ENCODE data around the gene GRHL3. TPM values are rescaled to one million over a fixed set of nuclear protein-coding genes. Genes with fewer than 3 reads are reported as not detected.

The GRHL3 gene
- total RNA-seq, 1 experiment from 2014 or later, result not detected

DNA sequence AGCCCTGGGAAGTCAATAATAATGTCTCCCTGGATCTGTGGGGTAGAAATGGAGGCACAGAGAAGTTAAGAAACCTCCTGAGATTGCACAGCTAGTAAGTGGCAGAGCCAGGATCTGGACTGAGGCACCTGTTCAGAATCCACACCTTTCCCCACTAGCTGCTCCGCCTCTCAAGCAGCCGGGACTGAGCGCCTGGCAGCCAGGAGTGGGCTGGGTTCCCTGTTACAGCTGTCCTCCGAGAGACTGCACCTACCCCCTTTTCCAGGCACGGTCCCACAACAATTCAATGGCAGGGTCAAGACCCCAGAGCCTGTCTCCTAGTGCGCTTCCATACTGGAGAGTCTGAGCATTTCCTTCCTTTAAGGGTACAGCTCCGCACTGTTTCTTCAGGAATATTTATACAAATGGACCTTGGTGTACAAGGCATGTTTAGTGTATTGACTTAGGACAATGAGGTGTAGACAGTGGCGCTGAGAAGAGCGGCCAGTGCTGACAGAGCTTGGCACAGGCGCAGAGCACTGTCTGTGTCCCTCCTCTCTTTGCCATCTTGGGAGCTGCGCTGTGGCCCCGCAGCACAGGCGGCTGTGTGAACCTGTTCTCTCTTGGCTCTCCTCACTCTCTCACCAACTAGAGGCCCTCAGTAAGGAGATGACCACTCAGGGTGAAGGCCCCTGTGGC, 24.4 kb downstream of the GRHL3 start:
- DNase-seq (ENCODE audit: low spot score), result no peak

DNA sequence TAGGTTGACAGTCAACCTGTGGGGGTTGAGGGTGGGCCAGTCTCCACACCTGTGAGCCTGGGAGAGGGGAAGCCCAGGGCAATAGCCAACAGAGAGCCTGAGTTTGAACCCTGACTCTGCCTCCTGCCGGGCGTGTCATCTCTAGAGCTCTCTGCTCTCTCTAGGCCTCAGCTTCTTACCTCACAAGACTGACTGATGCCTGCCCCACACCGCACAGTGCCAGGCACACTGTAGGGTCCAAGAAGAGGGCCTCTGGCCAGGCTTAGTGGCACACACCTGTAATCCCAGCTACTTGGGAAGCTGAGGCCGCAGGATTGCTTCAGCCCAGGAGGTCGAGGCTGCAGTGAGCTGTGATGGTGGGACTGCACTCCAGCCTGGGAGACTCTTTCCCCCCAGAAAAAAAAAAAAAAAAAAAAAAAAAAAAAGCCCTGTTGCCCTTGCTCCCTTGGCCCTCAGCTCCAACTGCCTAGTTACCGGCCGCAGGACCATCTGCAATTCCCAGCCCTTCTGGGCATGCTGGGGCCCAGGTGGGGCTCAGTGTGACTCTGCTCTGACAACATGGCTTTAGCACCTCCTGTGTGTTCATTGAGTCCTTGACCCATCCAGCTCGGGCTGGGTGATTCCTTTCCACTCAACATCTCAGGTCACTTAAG, 25.1 kb downstream of the GRHL3 start:
- no peak for DNase-seq (ENCODE audit: low spot score)

DNA sequence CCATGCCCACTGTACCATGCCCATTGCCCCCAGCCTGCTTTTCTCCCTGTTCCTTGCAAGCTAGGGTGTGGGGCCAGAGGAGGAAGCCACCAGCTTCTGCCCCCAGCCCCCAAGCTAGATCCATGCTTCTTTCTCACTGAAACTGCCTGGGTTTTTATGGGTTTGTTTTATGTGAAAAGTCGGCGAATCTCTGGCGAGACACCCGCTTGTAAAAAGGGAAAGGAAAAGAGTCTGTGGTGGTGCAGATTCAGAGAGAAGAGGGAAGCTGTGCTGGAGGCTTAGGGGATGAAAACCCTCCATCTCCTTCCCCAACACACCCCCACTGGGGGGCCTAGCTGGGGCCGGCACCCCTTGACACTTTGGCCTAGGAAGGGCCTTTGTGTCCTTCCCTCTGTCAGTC, 26.2 kb downstream of the GRHL3 start:
- DNase-seq (ENCODE audit: low spot score), result no peak

DNA sequence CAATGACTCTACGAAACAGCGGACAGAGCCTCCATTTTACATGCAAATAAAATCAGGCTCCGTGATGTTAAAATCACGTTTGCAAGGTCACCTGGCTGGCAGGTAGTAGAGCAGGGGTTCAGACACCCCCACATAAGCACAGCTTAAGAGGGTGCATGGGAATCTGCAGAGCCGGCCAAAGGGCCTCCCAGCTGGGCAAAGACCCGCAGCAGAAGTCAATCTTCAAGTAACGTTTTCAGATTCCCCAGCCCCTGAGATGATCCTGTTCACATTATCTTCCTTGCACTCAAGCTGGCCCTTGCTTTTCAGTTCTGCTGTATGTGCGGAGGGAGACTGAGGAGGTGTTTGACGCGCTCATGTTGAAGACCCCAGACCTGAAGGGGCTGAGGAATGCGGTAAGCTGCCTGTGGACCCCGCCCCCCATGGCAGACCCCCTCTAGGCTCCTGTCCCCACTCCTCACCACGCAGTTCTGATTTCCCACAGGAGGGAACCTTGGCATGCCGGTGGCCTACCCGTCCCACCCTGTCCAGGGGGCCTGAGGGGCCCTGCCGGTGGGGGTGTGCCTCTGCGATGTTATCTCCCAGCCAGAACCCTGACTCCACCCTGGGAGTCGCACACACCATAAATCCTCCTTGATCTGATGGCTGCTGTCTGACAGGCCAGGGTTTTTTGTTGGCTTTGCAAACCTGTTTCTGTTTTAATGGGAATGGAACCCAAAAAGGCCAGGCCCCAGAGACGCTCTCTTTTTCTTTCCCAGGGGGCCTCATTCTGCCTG, 28.2 kb downstream of the GRHL3 start:
- no peak for DNase-seq (ENCODE audit: low spot score)

DNA sequence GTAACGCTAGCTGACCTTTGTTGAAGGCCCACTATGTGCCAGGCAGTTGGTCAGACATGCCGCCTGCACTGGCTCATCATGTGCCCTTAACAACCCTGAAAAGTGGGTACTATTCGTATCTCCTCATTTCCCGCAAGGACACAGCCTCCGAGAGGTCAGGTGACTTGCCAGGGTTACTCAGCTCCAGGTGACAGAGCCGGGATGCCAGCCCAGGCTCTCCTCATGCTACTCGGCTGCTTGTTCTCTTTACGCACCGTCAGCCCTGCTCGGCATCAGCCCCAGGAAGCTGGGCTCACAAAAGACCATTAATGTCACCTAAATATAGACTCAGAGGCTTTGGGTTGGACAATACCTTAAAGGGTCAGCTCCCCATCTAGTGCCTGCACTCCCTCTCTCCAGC, 29.0 kb downstream of the GRHL3 start:
- no peak for DNase-seq (ENCODE audit: low spot score)

DNA sequence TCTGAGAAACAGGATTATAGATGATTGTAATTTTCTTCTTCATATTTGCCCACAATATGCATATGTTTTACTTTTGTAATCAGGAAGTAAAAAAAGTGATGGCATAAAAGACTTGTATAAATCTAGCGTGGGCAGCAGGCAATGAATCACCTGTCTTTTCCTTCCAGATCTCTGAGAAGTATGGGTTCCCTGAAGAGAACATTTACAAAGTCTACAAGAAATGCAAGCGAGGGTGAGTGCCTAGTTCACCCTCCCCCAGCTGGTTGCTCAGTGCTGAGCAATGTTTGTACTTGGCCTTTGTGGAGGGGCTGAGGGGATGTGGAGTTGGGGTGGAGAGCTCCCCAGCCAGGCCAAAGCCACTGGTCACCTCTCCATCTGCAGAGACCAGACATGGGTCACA, 30.7 kb downstream of the GRHL3 start:
- no peak for DNase-seq (ENCODE audit: low spot score)

DNA sequence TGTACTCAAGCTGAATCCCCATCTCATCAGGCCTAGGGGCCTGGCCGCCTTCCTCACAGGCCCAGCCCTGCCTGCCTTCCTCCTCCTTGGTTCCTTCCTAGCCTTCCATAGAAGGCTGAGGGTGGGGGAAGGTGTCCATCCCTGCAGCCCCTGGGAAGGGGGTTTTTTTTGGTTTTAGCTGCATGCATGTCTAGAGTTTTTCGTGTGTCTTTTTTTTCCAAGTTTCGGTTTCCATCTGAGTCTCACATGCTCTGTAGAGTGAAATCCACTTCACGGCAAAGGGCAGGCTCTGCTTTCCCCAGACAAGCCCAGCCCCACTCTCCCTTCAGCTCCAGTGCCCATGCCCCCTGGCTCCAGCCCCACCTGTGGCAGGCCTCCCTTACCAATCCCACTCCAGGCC, 32.1 kb downstream of the GRHL3 start:
- no peak for DNase-seq (ENCODE audit: low spot score)

DNA sequence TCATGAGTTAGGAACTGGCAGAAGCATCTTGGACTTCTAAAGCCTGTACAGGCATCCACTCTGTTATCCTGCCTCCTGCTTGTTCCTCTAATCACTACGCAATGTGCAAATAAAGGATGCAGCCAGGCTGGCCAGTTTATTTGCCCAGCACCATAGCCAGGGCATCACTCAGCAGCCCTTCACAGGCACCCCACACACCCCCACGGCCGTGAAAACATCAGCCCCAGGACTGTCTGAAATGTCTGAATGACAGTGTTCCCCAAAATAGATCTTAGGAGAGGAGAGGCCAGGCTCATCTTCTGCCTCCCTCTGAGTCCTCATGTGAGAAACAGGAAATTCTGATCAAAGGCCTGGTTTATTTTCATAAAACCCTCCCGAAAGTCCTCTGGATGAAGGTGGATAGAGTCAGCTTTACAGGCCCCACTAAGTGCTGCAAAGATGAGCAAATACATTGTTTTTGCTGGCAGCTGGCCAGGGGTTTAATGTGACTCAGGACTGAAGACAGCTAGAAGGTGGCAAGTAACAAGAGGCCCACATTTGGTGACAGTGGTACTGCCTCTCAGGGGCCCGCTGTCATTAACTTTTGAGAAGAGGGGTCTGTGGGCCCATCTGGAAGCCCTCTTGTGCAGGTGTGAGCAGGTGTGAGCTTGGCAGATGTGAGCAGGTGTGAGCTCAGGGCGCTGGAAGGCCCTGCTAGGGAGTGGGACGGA, 32.9 kb downstream of the GRHL3 start:
- DNase-seq (ENCODE audit: low spot score), result no peak

DNA sequence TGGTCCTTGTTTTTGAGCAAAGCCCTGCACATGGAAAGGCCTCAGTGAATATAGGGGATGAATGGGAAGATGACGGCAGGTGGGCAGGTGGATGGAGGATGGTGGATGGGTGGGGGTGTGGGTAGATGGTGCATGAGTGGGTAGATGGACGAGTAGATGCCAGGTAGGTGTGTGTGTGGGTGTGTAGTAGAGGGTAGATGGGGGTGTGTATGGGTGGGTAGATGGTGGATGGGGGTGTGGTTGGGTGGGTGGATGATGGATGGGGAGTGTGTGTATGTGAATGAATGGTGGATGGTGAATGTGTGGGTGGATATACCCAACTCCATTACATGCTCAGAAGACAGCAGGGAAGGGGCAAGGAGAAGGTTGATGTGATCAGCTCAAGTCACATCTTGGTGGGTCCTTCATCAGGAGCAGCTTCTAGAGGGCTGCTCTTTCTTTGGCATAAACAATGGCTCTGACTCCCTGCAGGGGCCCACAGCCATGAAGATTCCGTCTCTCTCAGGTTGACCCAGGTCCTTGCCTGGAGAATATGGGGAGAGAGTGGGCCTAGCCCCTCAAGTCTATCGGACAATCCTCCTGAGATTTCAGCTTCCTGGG, 34.2 kb downstream of the GRHL3 start:
- no peak for DNase-seq (ENCODE audit: low spot score)

DNA sequence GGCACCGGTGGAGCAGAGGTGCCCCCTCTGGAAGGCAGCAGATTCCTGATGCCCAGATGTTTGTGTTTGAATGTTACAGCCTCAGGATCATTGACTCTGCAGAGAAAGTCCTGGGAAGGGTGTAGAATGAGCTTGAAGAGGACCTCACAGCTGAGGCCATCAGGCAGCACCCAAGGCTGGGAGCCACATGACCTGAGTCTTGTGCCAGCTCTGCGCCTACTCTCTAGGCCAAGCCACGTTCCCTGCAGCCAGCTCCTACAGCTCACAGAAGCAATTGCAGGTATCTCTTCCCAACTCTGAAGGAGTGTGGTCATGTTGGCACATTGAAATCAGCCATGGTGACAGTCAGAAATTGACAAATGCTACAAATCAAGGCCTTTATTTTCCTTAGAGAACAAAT, 36.3 kb downstream of the GRHL3 start:
- DNase-seq (ENCODE audit: low spot score), result no peak

DNA sequence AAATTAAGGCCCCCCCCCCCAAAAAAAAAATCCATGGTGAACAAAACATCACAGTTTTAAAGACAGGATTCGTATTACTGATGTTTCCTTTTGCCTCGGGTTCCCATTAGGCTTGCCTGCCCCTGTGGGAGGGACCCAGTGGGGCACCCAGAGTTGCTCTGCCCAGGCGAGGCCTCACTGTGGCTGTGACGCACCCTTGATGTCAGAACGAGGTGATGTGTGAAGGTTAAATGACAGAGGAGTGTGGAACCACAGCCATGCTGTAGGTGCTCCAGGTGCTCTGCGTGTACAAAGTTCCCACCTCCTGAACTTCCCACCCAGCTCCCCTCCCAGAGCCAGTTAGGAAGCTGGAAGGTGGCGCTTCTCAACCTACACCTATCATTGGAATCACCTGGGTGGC, 37.9 kb downstream of the GRHL3 start:
- no peak for DNase-seq (ENCODE audit: low spot score)

DNA sequence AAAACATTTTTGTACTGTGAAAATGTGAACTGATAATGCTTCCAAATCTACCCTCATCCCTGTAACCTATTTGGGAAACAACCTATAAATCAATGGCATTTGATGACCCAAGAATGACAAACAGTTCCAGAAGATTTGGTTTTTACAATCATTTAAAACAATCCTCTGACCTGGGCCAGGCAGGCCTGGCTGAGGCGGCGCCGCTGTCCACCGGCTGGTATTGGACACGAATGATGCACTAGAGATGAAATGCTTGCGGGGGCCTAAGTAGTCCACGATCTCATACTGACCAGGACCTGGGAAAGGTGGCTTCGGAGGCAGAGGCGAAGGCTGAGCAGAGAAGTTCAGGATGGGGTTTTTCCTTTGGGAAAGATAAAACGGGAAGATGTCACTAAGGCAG, 41.5 kb downstream of the GRHL3 start:
- no peak for DNase-seq (ENCODE audit: low spot score)

DNA sequence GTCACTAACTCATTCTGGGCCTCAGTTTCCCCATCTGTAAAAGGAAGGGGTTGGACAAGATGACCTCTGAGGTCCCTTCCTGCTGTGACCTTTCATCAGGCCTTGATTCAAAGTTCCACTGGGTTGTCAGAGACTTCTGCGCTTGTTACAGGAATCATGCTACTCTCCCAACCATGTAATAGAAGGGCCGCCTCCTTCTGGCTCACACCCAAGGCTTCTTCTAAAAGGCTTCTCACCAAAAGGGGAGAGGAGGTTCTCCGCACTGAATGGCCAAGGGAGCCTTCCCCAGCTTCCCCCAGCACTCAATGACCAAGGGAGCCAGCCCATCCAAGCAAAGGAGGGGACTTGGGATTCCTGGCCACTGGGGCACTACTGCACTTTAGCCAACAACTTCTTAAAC, 42.7 kb downstream of the GRHL3 start:
- DNase-seq (ENCODE audit: low spot score), result no peak

DNA sequence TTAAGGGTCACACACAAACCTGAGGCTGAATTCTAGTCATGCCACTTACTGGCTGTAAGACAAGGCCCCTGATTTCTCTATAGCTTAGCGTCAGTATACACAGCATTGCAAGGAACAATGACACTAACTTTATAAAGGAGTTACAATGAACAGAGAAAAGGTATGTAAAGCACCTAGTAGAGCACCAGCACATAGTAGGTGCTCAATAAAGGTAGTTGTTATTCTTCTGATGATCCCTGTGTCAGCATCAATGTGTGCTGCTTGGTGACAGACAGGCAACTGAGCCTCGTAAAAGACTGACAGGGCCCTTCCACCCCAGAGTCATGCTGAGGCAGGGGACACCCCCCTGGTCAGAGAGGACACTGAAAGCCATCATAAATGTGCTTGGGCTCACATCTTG, 43.2 kb downstream of the GRHL3 start:
- no peak for DNase-seq (ENCODE audit: low spot score)

DNA sequence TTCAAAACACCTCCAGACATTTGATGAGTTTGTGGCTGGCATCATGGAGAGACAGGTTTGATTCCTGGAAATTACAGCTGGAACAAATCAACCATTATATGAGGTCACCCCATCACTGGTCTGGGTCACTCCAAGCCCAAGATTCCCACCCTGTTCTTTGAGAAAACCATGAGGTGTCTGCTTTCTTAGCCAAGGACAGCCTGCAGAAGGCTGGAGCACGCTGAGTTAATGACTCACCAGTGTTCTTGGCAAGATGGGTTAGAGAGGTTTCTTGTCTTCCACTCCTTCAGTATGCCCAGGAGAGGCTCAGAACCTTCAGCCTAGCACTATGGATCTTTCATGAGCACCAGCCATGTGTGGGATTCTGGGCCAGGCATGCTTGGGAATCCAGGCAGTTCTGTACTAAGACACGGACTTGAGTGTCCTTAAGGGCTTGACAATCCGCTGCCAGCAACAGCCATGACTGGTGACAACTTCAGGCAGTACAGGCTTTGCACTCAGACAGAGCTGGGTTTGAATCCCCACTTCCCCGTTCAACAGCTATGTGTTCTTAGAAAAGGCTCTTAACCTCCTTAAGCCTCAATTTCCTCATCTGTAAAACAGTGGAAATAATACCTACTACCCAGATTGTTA, 43.9 kb downstream of the GRHL3 start:
- DNase-seq (ENCODE audit: low spot score), result peak; percentile 79

DNA sequence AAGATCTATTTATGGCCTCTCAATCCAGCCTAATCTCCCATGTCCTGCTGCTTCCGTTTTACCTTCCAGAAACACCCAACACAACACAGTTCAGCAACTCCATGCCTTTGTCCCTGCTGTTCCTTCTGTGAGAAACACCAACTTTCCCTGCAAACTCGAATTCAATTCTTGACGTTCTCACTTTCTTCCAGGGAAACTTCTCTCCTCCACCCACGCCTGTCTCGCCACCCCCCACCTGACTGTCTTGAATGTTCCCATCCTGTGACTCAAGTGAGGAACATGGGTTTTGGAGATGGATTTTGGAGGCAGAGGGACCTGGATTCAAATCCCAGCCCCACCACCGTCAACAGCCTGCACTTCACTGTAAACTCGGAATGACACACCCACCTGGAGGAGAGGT, 44.8 kb downstream of the GRHL3 start:
- no peak for DNase-seq (ENCODE audit: low spot score)

DNA sequence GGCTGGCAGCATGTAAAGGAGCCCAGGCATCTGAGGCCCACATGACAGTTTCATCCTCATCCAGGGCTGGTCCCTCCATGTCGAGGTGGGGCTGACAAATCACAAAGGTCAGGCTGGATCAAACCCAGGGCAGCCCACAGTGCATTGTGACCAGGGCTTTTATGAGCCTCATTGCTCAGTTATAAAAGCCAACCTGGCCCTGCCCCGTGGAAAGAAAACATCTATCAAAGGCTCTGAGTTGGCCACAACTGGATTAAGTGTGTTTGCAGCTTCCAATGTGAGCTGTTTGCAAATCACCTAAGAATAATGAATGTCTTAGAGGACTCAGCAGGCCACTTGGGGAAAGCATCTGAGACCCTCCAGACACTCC, 45.4 kb downstream of the GRHL3 start:
- DNase-seq (ENCODE audit: low spot score), result no peak

DNA sequence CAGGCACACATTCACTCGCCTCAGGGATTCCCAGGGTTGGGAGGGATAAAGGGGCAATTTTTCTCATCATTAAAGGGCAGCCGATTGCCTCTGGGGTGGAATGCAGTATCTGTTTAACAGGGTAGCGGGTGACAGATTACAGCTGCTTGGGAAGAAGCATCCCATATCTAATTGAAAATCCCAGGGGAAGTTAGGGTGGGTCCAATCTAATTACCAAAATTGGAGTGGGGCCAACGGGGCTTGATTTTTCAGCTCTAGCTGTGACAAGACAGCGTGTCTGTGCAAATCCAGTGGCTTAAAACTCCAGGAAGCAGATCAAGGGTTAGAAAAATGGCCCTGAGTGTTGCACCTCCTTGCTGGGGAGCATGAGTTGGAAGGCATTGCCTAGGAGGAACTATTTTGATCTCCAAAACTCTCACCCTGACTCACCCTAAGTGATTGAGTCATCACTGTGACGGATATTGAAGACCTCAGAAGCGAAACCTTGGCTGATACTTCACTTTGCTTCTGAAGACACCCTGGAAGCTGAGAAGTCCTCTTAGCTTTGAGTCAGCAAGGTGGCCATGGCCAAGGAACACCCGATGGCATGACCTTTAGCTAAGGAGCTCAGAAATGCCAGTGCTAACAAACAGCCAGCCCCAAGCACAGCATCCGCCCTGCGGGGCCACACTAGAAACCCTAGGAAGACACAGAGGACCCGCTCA, 46.0 kb downstream of the GRHL3 start:
- DNase-seq (ENCODE audit: low spot score), result peak; percentile 52

DNA sequence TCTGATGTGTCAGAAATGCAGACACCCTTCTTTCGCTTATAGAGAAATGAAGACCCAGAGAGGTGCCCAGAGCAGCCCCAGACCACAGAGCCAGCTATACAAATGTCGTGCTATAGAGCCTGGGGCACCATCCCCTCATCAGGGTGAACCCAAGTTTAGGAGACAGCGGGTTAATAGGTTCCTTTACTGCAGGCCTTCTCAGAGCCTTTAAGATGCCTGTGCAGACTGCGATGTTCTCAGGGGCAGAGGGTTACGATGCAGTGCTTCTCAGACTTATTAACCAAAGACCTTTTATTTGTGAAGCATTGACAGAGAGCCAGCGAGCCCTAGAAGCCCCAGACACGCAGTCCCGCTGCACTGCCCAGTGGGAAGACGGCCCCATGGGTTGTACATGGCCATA, 47.5 kb downstream of the GRHL3 start:
- no peak for DNase-seq (ENCODE audit: low spot score)

DNA sequence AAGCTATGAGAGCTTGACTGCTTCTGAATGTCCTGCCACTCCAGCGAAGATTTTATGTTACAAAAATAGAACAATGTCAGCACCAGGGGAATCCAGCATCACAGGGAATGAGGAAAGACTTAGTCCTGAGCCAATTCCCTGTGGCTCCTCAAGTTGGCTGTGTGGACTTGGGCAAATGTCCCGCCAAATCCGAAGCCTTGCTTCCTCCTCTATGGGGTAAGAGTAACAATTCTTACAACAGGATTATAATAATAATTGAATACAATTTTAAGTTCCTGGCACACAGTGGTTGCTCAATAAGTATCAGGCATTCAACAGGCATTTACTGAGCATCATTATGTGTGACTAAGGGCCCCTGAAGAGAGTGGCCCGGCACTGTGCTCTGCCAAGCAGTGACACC, 50.0 kb downstream of the GRHL3 start:
- DNase-seq (ENCODE audit: low spot score), result no peak

DNA sequence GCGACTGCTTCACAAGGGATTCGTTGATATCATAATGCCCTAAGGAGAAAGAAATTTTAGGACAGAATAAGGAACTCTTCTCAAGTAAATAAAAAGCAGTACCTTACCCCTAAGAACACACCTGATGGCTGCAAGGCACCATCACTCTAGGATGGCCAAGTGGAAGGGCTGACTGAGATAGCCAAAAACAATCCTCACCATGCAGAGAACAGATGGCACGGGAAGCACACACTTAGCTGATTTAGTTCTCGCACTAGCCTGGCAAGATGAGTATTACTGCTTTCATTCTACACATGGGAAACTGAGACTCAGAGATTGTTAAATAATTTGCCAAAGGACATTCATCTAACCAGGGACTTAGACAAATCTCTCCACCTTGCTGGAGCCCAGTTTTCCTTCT, 50.6 kb downstream of the GRHL3 start:
- no peak for DNase-seq (ENCODE audit: low spot score)
